Measurements from ENCODE around the gene HHATL. TPM values are rescaled to one million over a fixed set of nuclear protein-coding genes. Genes with fewer than 3 reads are reported as not detected.

The HHATL gene
- total RNA-seq, 3 donors from 2014 or later: 0.70 TPM; not detected in 2

GRCh38 chr3:42684632-42685362, 17.8 kb downstream of the HHATL start:
- intact Hi-C loops (cut with DNase I, micrococcal nuclease): no loop called here
- H3K4me3 ChIP-seq: no peak overlapping the region
- TF ChIP-seq, protein P1, sequence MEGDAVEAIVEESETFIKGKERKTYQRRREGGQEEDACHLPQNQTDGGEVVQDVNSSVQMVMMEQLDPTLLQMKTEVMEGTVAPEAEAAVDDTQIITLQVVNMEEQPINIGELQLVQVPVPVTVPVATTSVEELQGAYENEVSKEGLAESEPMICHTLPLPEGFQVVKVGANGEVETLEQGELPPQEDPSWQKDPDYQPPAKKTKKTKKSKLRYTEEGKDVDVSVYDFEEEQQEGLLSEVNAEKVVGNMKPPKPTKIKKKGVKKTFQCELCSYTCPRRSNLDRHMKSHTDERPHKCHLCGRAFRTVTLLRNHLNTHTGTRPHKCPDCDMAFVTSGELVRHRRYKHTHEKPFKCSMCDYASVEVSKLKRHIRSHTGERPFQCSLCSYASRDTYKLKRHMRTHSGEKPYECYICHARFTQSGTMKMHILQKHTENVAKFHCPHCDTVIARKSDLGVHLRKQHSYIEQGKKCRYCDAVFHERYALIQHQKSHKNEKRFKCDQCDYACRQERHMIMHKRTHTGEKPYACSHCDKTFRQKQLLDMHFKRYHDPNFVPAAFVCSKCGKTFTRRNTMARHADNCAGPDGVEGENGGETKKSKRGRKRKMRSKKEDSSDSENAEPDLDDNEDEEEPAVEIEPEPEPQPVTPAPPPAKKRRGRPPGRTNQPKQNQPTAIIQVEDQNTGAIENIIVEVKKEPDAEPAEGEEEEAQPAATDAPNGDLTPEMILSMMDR (IDR thresholded peaks at IDR 0.05): no peak
- ATAC-seq (no peak), DNase-seq (peak in 1 of 3 donors; percentile 7)
- no peaks in the 10 kb centered on the region for H3K9me3 ChIP-seq
- H3K4me1 ChIP-seq (ENCODE audit: low read depth): no peaks in the 10 kb centered on the region
- no peaks in the 10 kb centered on the region for H3K36me3 ChIP-seq (ENCODE audit: low read depth)

DNA sequence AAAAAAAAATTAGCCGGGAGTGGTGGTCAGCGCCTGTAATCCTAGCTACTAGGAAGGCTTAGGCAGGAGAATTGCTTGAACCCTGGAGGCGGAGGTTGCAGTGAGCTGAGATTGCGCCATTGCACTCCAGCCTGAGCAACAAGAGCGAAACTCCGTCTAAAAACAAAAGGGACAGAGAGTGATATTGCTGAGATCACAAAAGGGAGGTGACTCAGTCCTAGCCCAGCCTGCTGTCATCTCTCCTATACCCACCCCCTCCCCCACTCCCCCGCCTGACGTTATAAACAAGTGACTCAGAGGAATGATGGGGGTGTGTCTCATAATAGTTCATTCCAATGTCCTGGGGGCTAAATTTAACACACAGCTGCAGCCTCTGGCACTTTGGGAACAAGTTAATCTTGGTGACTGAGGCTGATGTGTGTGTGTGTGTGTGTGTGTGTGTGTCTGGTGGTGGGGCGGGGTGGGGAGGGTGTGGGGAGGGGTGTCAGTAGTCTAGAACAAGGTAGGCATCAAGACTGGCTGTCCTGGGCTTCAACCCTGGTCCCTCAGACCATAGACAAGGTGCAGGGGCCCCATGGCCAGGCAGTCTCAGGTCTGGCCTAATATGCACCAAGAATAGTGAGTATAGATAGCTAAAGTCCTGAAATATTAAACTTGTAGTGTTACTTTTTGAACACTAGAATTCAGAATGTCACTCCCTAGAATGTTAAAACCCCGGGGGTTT, 18.6 kb downstream of the HHATL start:
- H3K4me3 ChIP-seq: no peak overlapping the region
- intact Hi-C loops (cut with DNase I, micrococcal nuclease): no loop called here
- DNase-seq: peak; percentile 37 to 63 (median 56)
- peak; percentile 89 for ATAC-seq
- TF ChIP-seq, protein P1 (IDR thresholded peaks at IDR 0.05): no peak
- no peaks in the 10 kb centered on the region for H3K36me3 ChIP-seq (ENCODE audit: low read depth)
- H3K4me1 ChIP-seq (ENCODE audit: low read depth): no peaks in the 10 kb centered on the region
- H3K9me3 ChIP-seq: no peaks in the 10 kb centered on the region

DNA sequence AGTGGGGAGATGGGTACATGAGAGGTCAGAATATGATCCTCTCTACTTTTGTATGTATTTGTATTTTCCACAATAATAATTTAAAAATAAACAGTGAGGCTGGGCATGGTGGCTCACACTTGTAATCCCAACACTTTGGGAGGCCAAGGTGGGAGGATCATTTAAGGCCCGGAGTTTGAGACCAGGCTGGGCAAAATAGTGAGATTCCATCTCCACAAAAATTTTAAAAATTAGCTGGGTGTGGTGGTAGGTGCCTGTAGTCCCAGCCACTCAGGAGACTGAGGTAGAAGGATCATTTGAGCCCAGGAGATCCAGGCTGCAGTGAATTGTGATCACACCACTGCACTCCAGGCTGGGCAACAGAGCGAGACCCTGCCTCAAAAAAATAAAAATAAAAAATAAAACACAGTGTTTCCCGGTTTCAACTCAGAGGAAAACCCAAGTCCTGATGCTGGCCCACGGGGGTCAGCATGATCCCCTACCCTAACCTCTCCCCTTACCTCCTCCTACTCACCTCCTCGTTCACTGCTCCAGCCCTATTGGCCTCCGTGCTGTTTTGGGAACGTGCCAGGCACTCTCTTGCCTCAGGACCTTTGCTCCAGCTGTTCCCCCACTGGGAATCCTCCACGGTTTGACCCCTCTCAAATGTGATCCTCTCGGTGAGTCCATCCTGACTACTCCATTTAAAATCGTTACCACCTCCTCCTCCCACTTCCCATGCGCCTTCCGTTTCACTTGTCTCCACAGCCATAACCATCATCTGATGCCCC, 20.1 kb downstream of the HHATL start:
- Histone ChIP-seq H3K9me3 (no peaks in the 10 kb centered on the region), H3K4me1 (ENCODE audit: low read depth) (no peaks in the 10 kb centered on the region), H3K36me3 (ENCODE audit: low read depth) (no peaks in the 10 kb centered on the region), H3K4me3 (no peak overlapping the region)
- ATAC-seq (no peak), DNase-seq (peak in 2 of 3 donors; percentile 8 to 26)
- TF ChIP-seq, protein P1 (IDR thresholded peaks at IDR 0.05): no peak
- intact Hi-C loops (cut with DNase I, micrococcal nuclease): no loop called here

DNA sequence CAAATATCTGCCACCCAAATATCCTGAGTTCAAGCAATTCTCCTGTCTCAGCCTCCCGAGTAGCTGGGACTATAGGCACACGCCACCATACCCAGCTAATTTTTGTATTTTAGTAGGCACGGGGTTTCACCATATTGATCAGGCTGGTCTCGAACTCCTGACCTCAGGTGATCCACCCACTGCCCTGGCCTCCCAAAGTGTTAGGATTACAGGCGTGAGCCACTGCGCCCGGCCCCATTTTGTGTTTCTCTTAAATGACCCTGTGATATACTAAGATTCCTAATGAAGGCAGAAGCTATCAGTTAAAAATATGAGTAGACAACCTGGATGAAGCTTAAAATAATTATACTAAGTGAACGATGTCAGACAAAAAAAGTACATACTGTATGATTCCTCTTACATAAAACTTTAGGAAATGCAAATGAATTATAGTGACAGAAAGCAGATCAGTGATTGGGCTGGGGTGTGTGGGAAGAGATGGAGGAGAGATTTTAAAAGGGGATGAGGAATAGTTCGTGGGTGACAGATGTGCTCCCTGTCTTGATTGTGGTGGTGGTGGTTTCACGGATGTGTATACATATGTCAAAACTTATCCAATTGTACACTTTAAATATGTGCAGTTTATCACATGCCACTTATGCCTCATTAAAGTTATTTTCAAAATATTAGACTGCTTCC, 21.1 kb downstream of the HHATL start:
- H3K9me3 ChIP-seq: no peaks in the 10 kb centered on the region
- ATAC-seq (no peak), DNase-seq (no peak)
- H3K4me3 ChIP-seq: no peak overlapping the region
- H3K36me3 ChIP-seq (ENCODE audit: low read depth): no peaks in the 10 kb centered on the region
- no peaks in the 10 kb centered on the region for H3K4me1 ChIP-seq (ENCODE audit: low read depth)
- TF ChIP-seq, protein P1 (IDR thresholded peaks at IDR 0.05): no peak
- intact Hi-C loops (cut with DNase I, micrococcal nuclease): no loop called here

DNA sequence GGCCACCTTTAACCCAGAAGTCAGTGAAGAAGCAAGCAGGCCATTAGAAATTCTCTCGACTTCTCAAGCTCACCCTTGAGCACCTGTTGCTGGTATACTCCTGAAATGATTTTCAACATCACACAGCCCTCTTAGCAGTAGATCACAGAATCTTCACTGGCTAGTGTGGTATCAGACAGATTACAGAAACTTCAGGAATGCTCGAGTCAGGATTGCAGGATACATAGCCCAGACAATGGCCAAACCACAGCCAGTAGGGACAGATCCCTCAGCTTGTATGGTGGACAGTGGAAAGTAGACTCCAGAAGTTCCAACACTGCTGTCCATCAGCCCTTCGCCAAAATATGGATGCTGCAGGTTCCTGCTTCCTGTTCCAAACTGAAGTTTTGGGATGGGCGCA, 21.8 kb downstream of the HHATL start:
- Histone ChIP-seq H3K9me3 (no peaks in the 10 kb centered on the region), H3K36me3 (ENCODE audit: low read depth) (no peaks in the 10 kb centered on the region), H3K4me3 (no peak overlapping the region), H3K4me1 (ENCODE audit: low read depth) (no peaks in the 10 kb centered on the region)
- DNase-seq (no peak), ATAC-seq (no peak)
- intact Hi-C loops (cut with DNase I, micrococcal nuclease): no loop called here
- TF ChIP-seq, protein P1 (IDR thresholded peaks at IDR 0.05): no peak

All from mucosa of descending colon (tissue), 3 donors.